Measurements from ENCODE around the gene MYO5B. TPM values are rescaled to one million over a fixed set of nuclear protein-coding genes. Genes with fewer than 3 reads are reported as not detected.

Gene MYO5B
- total and polyA plus RNA-seq, 9 of the 15 experiments (the other 6 are each of a cell fraction or from before 2014, with no cell fraction given), result 0.07 to 0.42 (median 0.28) TPM

DNA sequence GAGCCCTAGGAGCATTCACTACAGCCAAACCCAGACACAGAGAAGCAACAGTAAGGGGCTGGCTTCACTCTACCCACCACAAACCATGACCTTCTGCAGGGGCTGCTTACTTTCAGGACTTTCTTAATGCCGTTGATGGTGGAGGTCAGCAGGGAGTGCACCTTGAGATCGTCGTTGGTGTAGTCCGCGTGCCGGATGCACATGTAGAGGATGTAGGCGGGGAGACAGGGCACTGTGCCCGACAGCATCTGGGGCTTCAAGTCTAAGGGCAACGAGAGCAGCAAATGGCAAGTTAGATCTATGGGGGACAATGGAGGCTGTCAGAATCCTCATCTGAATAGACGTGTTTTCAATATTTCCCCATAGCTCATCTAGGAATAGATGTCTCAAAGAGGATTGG, 351.8 kb downstream of the MYO5B start:
- Histone ChIP-seq H4K20me1 (replicated peaks; ENCODE audit: control insufficient read depth, insufficient read depth, low read length) (no peaks in the 10 kb centered on the region), H3K9ac (ENCODE audit: insufficient read depth in 1 of 2, low read depth in 2 of 2, low read length in 2 of 2) (no peak overlapping the region), H3K27ac (ENCODE audit: extremely low read depth, low read depth, low read length) (no peak overlapping the region), H2AFZ (ENCODE audit: low read depth, low read length) (no peak overlapping the region), H3K4me1 (replicated peaks in 1 of 2; ENCODE audit: control insufficient read depth in 2 of 2, insufficient read depth in 2 of 2, low read length in 2 of 2) (no peaks in the 10 kb centered on the region), H3K27me3 (ENCODE audit: control insufficient read depth in 2 of 2, insufficient read depth in 2 of 2, low read length in 2 of 2) (peaks cover 0 to 16% of the 10 kb centered on the region in 2 experiments; a peak in 3 of 5 replicates), H3K9me1 (ENCODE audit: control insufficient read depth, insufficient read depth, low read length) (no peaks in the 10 kb centered on the region), H3K36me3 (ENCODE audit: control insufficient read depth, insufficient read depth, low read length) (no peaks in the 10 kb centered on the region), H3K79me2 (ENCODE audit: control insufficient read depth, insufficient read depth, low read length) (no peaks in the 10 kb centered on the region), H3K4me3 (no peak overlapping the region), H3K4me2 (ENCODE audit: insufficient read depth, low read length) (no peak overlapping the region), H3K9me3 (replicated peaks; ENCODE audit: control insufficient read depth, insufficient read depth, low read depth, low read length) (no peaks in the 10 kb centered on the region)
- BruUV-seq (replicated peaks), result no TSS peak
- no peak for FAIRE-seq
- in situ Hi-C loops (cut with MboI) (no loop called here), intact Hi-C loops (cut with micrococcal nuclease) (no loop called here)
- CTCF ChIA-PET (ENCODE audit: low intra/inter-chr PET ratio), result no interaction called here
- TF ChIP-seq ZNF24 (IDR thresholded peaks at IDR 0.05) (no peak), ZNF263 (CRISPR knock-in tag; IDR thresholded peaks at IDR 0.05; ENCODE audit: borderline replicate concordance) (no peak)
- TF ChIP-seq, protein P1, sequence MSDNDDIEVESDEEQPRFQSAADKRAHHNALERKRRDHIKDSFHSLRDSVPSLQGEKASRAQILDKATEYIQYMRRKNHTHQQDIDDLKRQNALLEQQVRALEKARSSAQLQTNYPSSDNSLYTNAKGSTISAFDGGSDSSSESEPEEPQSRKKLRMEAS (CRISPR knock-in tag; IDR thresholded peaks at IDR 0.05), result no peak
- WGBS (ENCODE audit: insufficient coverage, low coverage, missing lambda C conversion rate), result 19% methylated on average over 6 of the region's 10 CpGs
- DNase-seq (ENCODE audit: extremely low read depth in 1 of 4, low spot score in 3 of 4), result no peak
- ATAC-seq, result no peak
- POLR2A ChIA-PET, result no interaction called here

DNA sequence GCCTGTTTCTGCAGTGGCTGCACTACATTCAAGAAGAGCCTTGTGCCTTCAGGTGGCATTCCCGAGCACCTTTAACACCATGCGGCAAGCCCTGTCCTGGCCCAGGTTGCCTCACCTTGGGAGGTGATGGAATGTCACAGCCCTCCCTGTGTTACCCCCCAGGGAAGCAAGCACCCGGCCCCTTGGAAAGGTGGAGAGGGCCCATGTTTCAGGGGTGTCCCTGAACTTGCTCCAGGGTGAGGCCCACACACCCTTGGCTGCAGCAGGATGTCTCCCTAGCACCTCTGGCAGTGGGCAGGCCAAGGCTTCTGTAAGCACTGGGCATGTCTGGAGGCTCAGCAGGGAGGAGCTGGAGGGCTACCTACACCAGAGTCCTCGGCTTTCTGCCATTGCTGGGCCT, 352.3 kb downstream of the MYO5B start:
- Histone ChIP-seq H3K27ac (ENCODE audit: extremely low read depth, low read depth, low read length) (no peak overlapping the region), H3K27me3 (ENCODE audit: control insufficient read depth in 2 of 2, insufficient read depth in 2 of 2, low read length in 2 of 2) (peaks cover 0 to 16% of the 10 kb centered on the region in 2 experiments; a peak in 3 of 5 replicates), H3K9ac (ENCODE audit: insufficient read depth in 1 of 2, low read depth in 2 of 2, low read length in 2 of 2) (no peak overlapping the region), H3K4me3 (no peak overlapping the region), H3K9me1 (ENCODE audit: control insufficient read depth, insufficient read depth, low read length) (no peaks in the 10 kb centered on the region), H3K4me2 (ENCODE audit: insufficient read depth, low read length) (no peak overlapping the region), H3K36me3 (ENCODE audit: control insufficient read depth, insufficient read depth, low read length) (no peaks in the 10 kb centered on the region), H3K4me1 (replicated peaks in 1 of 2; ENCODE audit: control insufficient read depth in 2 of 2, insufficient read depth in 2 of 2, low read length in 2 of 2) (no peaks in the 10 kb centered on the region), H3K9me3 (replicated peaks; ENCODE audit: control insufficient read depth, insufficient read depth, low read depth, low read length) (no peaks in the 10 kb centered on the region), H2AFZ (ENCODE audit: low read depth, low read length) (no peak overlapping the region), H3K79me2 (ENCODE audit: control insufficient read depth, insufficient read depth, low read length) (no peaks in the 10 kb centered on the region), H4K20me1 (replicated peaks; ENCODE audit: control insufficient read depth, insufficient read depth, low read length) (no peaks in the 10 kb centered on the region)
- ATAC-seq (no peak), FAIRE-seq (no peak), DNase-seq (ENCODE audit: extremely low read depth in 1 of 4, low spot score in 3 of 4) (no peak)
- intact Hi-C loops (cut with micrococcal nuclease) (no loop called here), in situ Hi-C loops (cut with MboI) (no loop called here)
- ChIA-PET POLR2A (no interaction called here), CTCF (ENCODE audit: low intra/inter-chr PET ratio) (no interaction called here)
- WGBS (ENCODE audit: insufficient coverage, low coverage, missing lambda C conversion rate), result 29% methylated on average over 3 of the region's 4 CpGs
- no TSS peak for BruUV-seq (replicated peaks)
- TF ChIP-seq, protein P2, sequence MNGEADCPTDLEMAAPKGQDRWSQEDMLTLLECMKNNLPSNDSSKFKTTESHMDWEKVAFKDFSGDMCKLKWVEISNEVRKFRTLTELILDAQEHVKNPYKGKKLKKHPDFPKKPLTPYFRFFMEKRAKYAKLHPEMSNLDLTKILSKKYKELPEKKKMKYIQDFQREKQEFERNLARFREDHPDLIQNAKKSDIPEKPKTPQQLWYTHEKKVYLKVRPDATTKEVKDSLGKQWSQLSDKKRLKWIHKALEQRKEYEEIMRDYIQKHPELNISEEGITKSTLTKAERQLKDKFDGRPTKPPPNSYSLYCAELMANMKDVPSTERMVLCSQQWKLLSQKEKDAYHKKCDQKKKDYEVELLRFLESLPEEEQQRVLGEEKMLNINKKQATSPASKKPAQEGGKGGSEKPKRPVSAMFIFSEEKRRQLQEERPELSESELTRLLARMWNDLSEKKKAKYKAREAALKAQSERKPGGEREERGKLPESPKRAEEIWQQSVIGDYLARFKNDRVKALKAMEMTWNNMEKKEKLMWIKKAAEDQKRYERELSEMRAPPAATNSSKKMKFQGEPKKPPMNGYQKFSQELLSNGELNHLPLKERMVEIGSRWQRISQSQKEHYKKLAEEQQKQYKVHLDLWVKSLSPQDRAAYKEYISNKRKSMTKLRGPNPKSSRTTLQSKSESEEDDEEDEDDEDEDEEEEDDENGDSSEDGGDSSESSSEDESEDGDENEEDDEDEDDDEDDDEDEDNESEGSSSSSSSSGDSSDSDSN (IDR thresholded peaks at IDR 0.05; ENCODE audit: borderline replicate concordance in 1 of 2, low read depth in 2 of 2, low read length in 2 of 2), result no peak
- TF ChIP-seq, protein P3, sequence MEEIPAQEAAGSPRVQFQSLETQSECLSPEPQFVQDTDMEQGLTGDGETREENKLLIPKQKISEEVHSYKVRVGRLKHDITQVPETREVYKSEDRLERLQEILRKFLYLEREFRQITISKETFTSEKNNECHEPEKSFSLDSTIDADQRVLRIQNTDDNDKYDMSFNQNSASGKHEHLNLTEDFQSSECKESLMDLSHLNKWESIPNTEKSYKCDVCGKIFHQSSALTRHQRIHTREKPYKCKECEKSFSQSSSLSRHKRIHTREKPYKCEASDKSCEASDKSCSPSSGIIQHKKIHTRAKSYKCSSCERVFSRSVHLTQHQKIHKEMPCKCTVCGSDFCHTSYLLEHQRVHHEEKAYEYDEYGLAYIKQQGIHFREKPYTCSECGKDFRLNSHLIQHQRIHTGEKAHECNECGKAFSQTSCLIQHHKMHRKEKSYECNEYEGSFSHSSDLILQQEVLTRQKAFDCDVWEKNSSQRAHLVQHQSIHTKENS (CRISPR knock-in tag; IDR thresholded peaks at IDR 0.05), result no peak
- no peak for TF ChIP-seq SMC3 (conservative IDR thresholded peaks at IDR 0.05; ENCODE audit: insufficient read depth, low read depth, low read length)
- no peak for TF ChIP-seq CEBPG (CRISPR knock-in tag; IDR thresholded peaks at IDR 0.05)
- TF ChIP-seq CEBPG (tag; conservative IDR thresholded peaks at IDR 0.05 in 1 of 2, IDR thresholded peaks at IDR 0.05 in 1 of 2), result no peak
- TF ChIP-seq ZNF354B (CRISPR knock-in tag; IDR thresholded peaks at IDR 0.05), result no peak
- TF ChIP-seq TBL1XR1 (IDR thresholded peaks at IDR 0.05; ENCODE audit: low read length in 2 of 2), result no peak
- no peak for TF ChIP-seq HEY1 (CRISPR knock-in tag; IDR thresholded peaks at IDR 0.05; ENCODE audit: borderline replicate concordance)
